Ishikawa (cell line): Measurements from ENCODE around the gene DUSP7.

Experiments
- CEBPB ChIP-seq: IDR thresholded peaks from 2 replicates; pipeline ENCODE4 v1.6.1; 2012
- CREB1 ChIP-seq: IDR thresholded peaks from 2 replicates; pipeline ENCODE4 v1.6.1; 2012; ENCODE audit warnings: low read depth
- EGR1 ChIP-seq: IDR thresholded peaks from 2 replicates; pipeline ENCODE4 v1.6.1; 2012
- EP300 ChIP-seq: IDR thresholded peaks from 2 replicates; pipeline ENCODE4 v1.6.1; 2012; ENCODE audit warnings: borderline replicate concordance
- FOXM1 ChIP-seq: IDR thresholded peaks from 2 replicates; pipeline ENCODE4 v1.6.1; 2012; ENCODE audit warnings: low read depth, borderline replicate concordance
- MAX ChIP-seq: IDR thresholded peaks from 2 replicates; pipeline ENCODE4 v1.6.1; 2012
- NFIC ChIP-seq: IDR thresholded peaks from 2 replicates; pipeline ENCODE4 v1.6.1; 2012
- RAD21 ChIP-seq: IDR thresholded peaks from 2 replicates; pipeline ENCODE4 v1.6.1; 2012; ENCODE audit warnings: low read depth
- REST ChIP-seq: IDR thresholded peaks from 2 replicates; pipeline ENCODE4 v1.6.1; 2012; ENCODE audit warnings: low read depth, mild to moderate bottlenecking
- TAF1 ChIP-seq: IDR thresholded peaks from 2 replicates; pipeline ENCODE4 v1.6.1; 2012; ENCODE audit warnings: low read depth, mild to moderate bottlenecking
- TCF12 ChIP-seq: IDR thresholded peaks from 2 replicates; pipeline ENCODE4 v1.6.1; 2012; ENCODE audit warnings: low read depth
- TEAD4 ChIP-seq: IDR thresholded peaks from 2 replicates; pipeline ENCODE4 v1.6.1; 2012
- USF1 ChIP-seq: IDR thresholded peaks from 2 replicates; pipeline ENCODE4 v1.6.1; 2012
- YY1 ChIP-seq: IDR thresholded peaks from 2 replicates; pipeline ENCODE4 v1.6.1; 2012; ENCODE audit warnings: low read depth
- ZBTB7A ChIP-seq: IDR thresholded peaks from 2 replicates; pipeline ENCODE4 v1.6.1; 2012; ENCODE audit warnings: low read depth

The DUSP7 gene

GRCh38 chr3:52019352-52020080 is 36.9 kb downstream of the DUSP7 start:
- TF ChIP-seq NFIC: no peak
- no peak for TF ChIP-seq CREB1
- no peak for TF ChIP-seq ZBTB7A
- no peak for TF ChIP-seq USF1
- TF ChIP-seq REST: no peak
- no peak for TF ChIP-seq TCF12
- TF ChIP-seq TEAD4: no peak
- no peak for TF ChIP-seq MAX
- TF ChIP-seq EP300: no peak
- TF ChIP-seq TAF1: no peak
- TF ChIP-seq EGR1: no peak
- no peak for TF ChIP-seq FOXM1

DNA sequence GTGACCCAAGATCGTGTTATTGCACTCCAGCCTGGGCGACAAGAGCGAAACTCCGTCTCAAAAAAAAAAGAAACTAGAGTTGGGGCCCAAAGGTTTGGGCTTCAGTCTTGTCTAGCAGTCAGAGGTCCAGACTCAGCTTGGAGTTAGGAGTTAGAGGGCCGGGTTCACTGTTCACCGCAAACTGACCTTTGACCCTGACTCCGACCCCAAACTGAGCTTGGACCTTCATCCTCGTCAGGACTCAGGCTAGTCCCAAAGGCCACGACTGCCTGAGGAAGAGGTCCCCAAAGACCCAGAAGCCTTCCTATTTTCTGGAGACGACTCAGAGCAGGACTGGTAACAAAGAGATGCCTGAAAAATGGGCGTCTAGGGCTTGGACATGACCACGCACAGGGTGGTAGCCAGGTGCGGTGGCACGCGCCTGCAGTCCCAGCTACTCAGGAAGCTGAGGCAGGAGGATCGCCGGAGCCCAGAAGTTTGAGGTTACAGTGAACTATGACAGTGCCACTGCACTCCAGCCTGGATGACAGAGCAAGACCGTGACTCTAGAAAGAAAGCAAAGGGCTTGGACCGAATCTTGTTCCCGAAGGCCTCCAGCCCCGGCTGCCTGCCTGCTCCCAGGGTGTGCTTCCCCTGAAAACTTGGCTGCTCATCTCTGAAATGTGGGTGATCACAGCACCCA is 37.9 kb downstream of the DUSP7 start:
- TF ChIP-seq EGR1 (no peak), YY1 (no peak), TCF12 (no peak), USF1 (no peak), NFIC (no peak), EP300 (no peak), MAX (no peak), TAF1 (no peak), ZBTB7A (no peak), FOXM1 (no peak)

DNA sequence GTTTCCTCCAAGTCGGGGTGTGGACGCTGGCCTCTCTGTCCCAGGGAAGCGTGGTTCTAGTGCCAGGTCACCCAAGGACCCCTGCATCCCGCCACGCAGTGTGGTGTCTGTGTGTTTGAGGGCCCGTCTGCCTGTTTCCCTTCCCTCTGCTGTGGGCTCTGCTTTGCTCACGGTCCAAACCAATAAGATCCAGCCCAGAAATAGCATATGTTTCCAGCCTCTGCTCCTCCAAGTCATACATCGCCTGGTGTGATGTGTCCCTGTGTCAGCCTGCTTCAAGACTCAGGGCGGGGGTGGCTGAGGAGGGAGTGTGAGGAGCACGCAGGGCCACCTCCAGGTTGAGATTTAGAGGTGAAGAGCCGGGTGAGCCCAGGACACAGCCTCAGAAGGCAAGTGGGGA is 38.8 kb downstream of the DUSP7 start:
- TF ChIP-seq FOXM1 (no peak), MAX (no peak), USF1 (no peak), RAD21 (no peak), EGR1 (no peak), YY1 (no peak), TCF12 (no peak), CREB1 (no peak), CEBPB (no peak), EP300 (no peak), NFIC (no peak), TEAD4 (no peak), TAF1 (no peak), REST (no peak), ZBTB7A (no peak)

DNA sequence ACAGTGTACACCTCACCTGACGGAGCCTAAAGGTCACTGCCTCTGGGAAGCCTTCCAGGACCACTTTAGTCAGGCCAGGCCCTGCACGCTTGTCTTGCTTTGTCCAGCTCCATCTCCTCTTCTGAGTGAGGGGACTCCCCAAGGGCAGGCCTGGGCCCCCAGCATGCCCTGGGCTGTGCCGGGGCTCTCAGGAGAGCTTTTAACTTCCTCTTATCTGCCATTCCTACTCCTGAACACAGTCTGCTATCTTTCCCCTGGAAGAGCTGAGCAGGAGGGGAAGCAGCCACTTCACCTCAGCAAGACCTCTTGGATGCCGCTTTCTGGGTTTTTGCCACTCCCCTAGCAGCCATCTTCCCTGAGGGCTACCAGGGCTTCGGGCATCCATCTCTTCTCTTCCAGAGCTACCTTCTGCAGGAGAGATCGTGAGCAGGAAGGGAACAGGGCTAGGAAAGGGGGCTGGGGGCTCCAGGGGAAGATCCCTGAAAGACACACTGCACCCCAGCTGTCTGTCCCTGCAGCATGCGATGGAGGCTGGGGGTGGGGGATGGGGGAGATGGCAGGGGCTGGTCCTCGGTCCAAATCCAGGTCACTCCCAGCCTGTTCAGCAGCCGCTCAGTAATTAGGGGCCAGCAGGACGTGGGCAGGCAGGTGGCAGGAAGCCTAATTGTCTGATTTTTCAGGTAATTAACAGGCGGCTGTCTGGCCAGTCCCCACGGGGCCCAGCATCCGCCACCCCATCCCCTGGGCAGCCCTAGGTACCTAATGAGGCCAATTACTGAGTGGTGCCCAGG is 40.7 kb downstream of the DUSP7 start:
- TF ChIP-seq FOXM1 (no peak), USF1 (no peak), MAX (no peak), CEBPB (no peak), TEAD4 (no peak), REST (no peak), TCF12 (no peak), CREB1 (no peak)
